Natural killer cell (primary cell): ENCODE measurements around the gene BBLN. TPM values are rescaled to one million over a fixed set of nuclear protein-coding genes. Genes with fewer than 3 reads are reported as not detected.

ENCODE experiments used
- ATAC-seq, 3 donors: fragments of 150-1000 bp in 2 of 3; fragments of 200-7000 bp in 1 of 3; cut with Tn5 transposase; 1 replicate in 1 of 3; 2 replicates in 2 of 3; pipeline ENCODE4 v1.10.0; 2021; ENCODE audit warnings: mild to moderate bottlenecking in 2 of 3, moderate library complexity in 2 of 3
- DNase-seq, 2 donors: peaks; one replicate each; pipeline versions ENCODE4 v3.0.0 to v3.0.0-alpha.2; 2013 to 2021; ENCODE audit warnings: mixed read lengths in 1 of 2
- H3K27ac ChIP-seq: one replicate; pipeline ENCODE4 v1.5.1; 2013; ENCODE audit warnings: mild to moderate bottlenecking, low read length
- H3K27me3 ChIP-seq: one replicate; pipeline ENCODE4 v1.6.1; 2013; ENCODE audit warnings: low read length; ENCODE audit not compliant: control insufficient read depth, insufficient read depth
- H3K36me3 ChIP-seq: one replicate; pipeline ENCODE4 v1.6.1; 2013; ENCODE audit warnings: low read length; ENCODE audit not compliant: control insufficient read depth, insufficient read depth
- H3K4me1 ChIP-seq: one replicate; pipeline ENCODE4 v1.6.1; 2013; ENCODE audit warnings: low read length; ENCODE audit not compliant: control insufficient read depth, insufficient read depth
- H3K4me3 ChIP-seq: one replicate; pipeline ENCODE4 v1.5.1; 2013; ENCODE audit warnings: low read length
- H3K9me3 ChIP-seq: one replicate; pipeline ENCODE4 v1.6.1; 2013; ENCODE audit warnings: low read length; ENCODE audit not compliant: control insufficient read depth, insufficient read depth
- H3K27ac Mint-ChIP-seq, 2 donors: one replicate each; pipeline ENCODE4 v1.8.0; 2022; ENCODE audit warnings: mild to moderate bottlenecking in 2 of 2, mixed read lengths in 2 of 2, moderate library complexity in 1 of 2
- H3K27me3 Mint-ChIP-seq, 2 donors: one replicate each; pipeline ENCODE4 v1.8.0; 2022; ENCODE audit warnings: low read depth in 2 of 2, mixed read lengths in 2 of 2
- H3K36me3 Mint-ChIP-seq: one replicate; pipeline ENCODE4 v1.8.0; 2022; ENCODE audit warnings: mixed read lengths
- H3K4me1 Mint-ChIP-seq, 2 donors: one replicate each; pipeline ENCODE4 v1.8.0; 2022; ENCODE audit warnings: mixed read lengths in 2 of 2
- H3K4me3 Mint-ChIP-seq: one replicate; pipeline ENCODE4 v1.8.0; 2022; ENCODE audit warnings: mild to moderate bottlenecking, moderate library complexity, mixed read lengths
- H3K9me3 Mint-ChIP-seq, 2 donors: one replicate each; pipeline ENCODE4 v1.8.0; 2022; ENCODE audit warnings: mixed read lengths in 2 of 2
- WGBS: methylation state at CpG from one replicate; pipeline ENCODE4 v1.1.7; 2013; ENCODE audit warnings: missing lambda C conversion rate; ENCODE audit not compliant: insufficient coverage; 5-methylcytosine and 5-hydroxymethylcytosine counted together
- intact Hi-C: fragments of 100-400 bp; cut with micrococcal nuclease; formaldehyde crosslinking; loops from one replicate; pipeline ENCODE4 v1.14.2; 2022
- total RNA-seq, 4 donors: library from RNA; stranded (reverse); fragments of 120-200 nt in 1 of 4; gene quantifications; one replicate each; pipeline versions ENCODE4 v1.2.3 to v1.2.4, GENCODE V29; 2013 to 2022
- TF ChIP-seq, protein P1 (sequence below): fragments of 200-600 bp; IDR thresholded peaks from one replicate; pipeline ENCODE4 v1.8.0; 2022; ENCODE audit warnings: antibody characterized with exemption

Gene BBLN
- total RNA-seq, 3 donors from 2014 or later (not counting 1 experiment from before 2014, with no cell fraction given): 61.8 to 74.0 (median 69.3) TPM

GRCh38 chr9:128141604-128142003 is 18.5 kb upstream of the BBLN start:
- H3K36me3 ChIP-seq: no peaks in the 10 kb centered on the region
- no peaks in the 10 kb centered on the region for H3K27me3 ChIP-seq
- DNase-seq (no peak), ATAC-seq (no peak)
- no peak overlapping the region for H3K4me3 Mint-ChIP-seq
- H3K27ac ChIP-seq: no peak overlapping the region
- WGBS: 99% methylated on average over 3 of the region's 3 CpGs
- H3K9me3 ChIP-seq: no peaks in the 10 kb centered on the region
- no peaks in the 10 kb centered on the region for H3K4me1 Mint-ChIP-seq
- no peaks in the 10 kb centered on the region for H3K4me1 ChIP-seq
- H3K36me3 Mint-ChIP-seq: no peaks in the 10 kb centered on the region
- TF ChIP-seq, protein P1, sequence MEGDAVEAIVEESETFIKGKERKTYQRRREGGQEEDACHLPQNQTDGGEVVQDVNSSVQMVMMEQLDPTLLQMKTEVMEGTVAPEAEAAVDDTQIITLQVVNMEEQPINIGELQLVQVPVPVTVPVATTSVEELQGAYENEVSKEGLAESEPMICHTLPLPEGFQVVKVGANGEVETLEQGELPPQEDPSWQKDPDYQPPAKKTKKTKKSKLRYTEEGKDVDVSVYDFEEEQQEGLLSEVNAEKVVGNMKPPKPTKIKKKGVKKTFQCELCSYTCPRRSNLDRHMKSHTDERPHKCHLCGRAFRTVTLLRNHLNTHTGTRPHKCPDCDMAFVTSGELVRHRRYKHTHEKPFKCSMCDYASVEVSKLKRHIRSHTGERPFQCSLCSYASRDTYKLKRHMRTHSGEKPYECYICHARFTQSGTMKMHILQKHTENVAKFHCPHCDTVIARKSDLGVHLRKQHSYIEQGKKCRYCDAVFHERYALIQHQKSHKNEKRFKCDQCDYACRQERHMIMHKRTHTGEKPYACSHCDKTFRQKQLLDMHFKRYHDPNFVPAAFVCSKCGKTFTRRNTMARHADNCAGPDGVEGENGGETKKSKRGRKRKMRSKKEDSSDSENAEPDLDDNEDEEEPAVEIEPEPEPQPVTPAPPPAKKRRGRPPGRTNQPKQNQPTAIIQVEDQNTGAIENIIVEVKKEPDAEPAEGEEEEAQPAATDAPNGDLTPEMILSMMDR: no peak
- H3K9me3 Mint-ChIP-seq: no peaks in the 10 kb centered on the region
- H3K27me3 Mint-ChIP-seq: peaks cover 0 to 4% of the 10 kb centered on the region in 2 donors
- no peak overlapping the region for H3K4me3 ChIP-seq
- intact Hi-C loops: no loop called here
- no peak overlapping the region for H3K27ac Mint-ChIP-seq

DNA sequence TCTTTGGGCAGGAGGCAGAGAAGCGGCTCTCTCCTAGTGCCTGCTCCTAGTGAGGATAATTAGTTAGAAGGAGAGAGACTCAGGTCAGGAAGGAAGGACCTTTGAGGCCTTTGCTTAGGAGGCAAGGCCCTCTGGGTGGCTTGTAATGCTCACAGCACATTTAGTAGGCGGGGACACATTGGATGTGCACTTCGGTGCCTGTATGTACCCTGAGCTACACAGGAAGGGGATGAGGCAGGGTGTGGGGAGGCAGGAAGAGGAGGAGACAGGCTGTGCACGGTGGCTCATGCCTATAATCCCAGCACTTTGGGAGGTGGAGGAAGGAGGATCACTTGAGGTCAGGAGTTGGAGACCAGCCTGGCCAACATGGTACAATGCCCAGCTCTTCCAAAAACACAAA is 18.0 kb upstream of the BBLN start:
- H3K27me3 Mint-ChIP-seq: peaks cover 0 to 4% of the 10 kb centered on the region in 2 donors
- Histone ChIP-seq H3K9me3 (no peaks in the 10 kb centered on the region), H3K27ac (no peak overlapping the region), H3K36me3 (no peaks in the 10 kb centered on the region), H3K4me1 (no peaks in the 10 kb centered on the region), H3K4me3 (no peak overlapping the region), H3K27me3 (no peaks in the 10 kb centered on the region)
- H3K27ac Mint-ChIP-seq: no peak overlapping the region
- intact Hi-C loops: no loop called here
- H3K36me3 Mint-ChIP-seq: no peaks in the 10 kb centered on the region
- ATAC-seq: no peak
- DNase-seq: peak in 1 of 2 donors; percentile 33
- no peak overlapping the region for H3K4me3 Mint-ChIP-seq
- H3K9me3 Mint-ChIP-seq: no peaks in the 10 kb centered on the region
- no peaks in the 10 kb centered on the region for H3K4me1 Mint-ChIP-seq
- TF ChIP-seq, protein P1: no peak
- WGBS: 50% methylated on average over 4 of the region's 4 CpGs

- ATAC-seq (no peak), DNase-seq (no peak)
- Mint-ChIP-seq H3K9me3 (no peaks in the 10 kb centered on the region), H3K27me3 (peaks cover 0 to 2% of the 10 kb centered on the region in 2 donors), H3K27ac (no peak overlapping the region), H3K4me1 (no peaks in the 10 kb centered on the region), H3K4me3 (no peak overlapping the region), H3K36me3 (no peaks in the 10 kb centered on the region)
- Histone ChIP-seq H3K4me1 (no peaks in the 10 kb centered on the region), H3K36me3 (no peaks in the 10 kb centered on the region), H3K4me3 (no peak overlapping the region), H3K27ac (no peak overlapping the region), H3K9me3 (no peaks in the 10 kb centered on the region), H3K27me3 (no peaks in the 10 kb centered on the region)
- intact Hi-C loops: no loop called here
- TF ChIP-seq, protein P1: no peak
- WGBS: 83% methylated on average over 2 of the region's 2 CpGs
These were observed 17.5 kb upstream of the BBLN start for GRCh38 chr9:128142596-128142995.

DNA sequence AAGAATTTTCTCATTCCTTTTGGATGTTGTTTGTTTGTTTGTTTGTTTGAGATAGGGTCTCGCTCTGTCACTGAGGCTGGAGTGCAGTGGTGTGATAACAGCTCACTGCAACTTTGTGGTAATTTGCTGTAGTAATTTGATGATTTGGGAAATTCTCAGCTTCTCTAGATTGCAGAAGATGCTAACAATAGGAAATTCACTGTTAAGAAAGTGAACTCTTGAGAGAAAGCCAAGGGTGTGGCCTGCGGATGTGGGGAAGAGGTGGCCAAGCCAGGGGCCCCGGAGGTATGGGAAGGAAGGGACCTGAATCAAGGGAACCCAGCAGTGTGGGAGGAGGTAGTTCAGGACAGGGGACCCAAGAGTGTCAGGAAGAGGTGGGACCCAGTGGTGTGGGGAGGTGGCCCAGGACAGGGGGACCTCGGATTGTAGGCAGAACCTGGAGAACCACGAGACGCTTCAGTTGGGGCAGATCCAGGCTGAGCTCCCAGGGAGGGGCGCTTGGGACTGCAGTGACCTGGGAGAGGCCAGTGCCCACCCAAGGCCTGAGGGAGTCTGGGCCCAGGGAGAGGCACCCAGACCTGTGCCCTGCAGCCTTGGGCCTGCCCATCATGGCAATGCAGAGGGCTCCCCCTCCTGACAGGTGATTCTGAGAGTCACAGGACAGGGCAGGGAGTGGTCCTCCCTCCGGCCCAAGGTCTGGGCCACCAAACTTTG is 16.4 kb upstream of the BBLN start:
- ATAC-seq (no peak), DNase-seq (no peak)
- no peaks in the 10 kb centered on the region for H3K36me3 ChIP-seq
- H3K27ac ChIP-seq: no peak overlapping the region
- H3K27ac Mint-ChIP-seq: no peak overlapping the region
- no peaks in the 10 kb centered on the region for H3K27me3 ChIP-seq
- H3K4me1 ChIP-seq: no peaks in the 10 kb centered on the region
- H3K36me3 Mint-ChIP-seq: no peaks in the 10 kb centered on the region
- intact Hi-C loops: no loop called here
- H3K9me3 ChIP-seq: no peaks in the 10 kb centered on the region
- no peak overlapping the region for H3K4me3 Mint-ChIP-seq
- H3K4me1 Mint-ChIP-seq: no peaks in the 10 kb centered on the region
- no peaks in the 10 kb centered on the region for H3K9me3 Mint-ChIP-seq
- TF ChIP-seq, protein P1: no peak
- no peaks in the 10 kb centered on the region for H3K27me3 Mint-ChIP-seq
- no peak overlapping the region for H3K4me3 ChIP-seq
- 89% methylated on average over 8 of the region's 8 CpGs for WGBS
